GM18526 (cell line): Measurements from ENCODE around the gene LHPP.

Experiments
- POLR2A ChIP-seq: IDR thresholded peaks from 3 replicates; pipeline ENCODE4 v1.6.1; 2011; ENCODE audit not compliant: insufficient read length; ENCODE audit errors: extremely low read depth

Gene LHPP

DNA sequence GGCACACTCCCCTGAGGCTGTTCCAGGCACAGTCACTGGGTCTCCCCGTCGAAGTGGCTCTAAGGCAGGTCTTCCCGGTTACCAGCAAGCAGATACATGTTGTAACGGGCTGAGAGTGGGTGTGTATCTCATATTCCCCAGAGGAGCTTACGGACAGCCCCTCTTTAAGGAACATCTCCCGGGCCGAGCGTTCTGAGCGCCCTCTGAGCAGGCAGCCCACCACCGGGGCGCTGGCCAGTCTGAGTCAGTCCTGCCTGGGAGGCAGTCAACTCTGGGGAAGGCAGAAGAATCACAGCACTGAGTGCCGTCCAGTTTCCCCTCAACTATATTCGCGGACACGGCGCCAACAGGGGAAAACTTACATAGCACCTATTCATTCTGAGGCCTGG lies 117.4 kb downstream of the LHPP start:
- TF ChIP-seq POLR2A, result no peak

DNA sequence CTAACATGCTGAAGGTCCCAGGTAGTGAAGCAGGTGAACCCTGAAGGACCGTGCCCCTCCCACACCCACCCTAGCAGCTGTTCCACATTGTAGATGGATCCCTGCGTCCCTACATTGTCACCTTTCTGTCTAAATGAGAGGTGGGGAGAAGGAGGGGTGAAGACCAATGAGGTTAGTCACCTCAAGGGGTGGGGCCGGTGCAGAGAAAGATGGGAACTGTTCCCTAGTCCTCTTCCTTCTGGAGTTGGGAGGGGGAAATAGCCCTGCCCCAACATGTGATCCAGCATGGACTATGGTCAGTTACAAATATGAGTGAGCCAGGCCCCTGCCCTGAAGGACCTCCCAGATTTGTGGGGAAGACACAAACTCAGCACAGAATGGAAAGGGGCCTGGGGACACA lies 124.5 kb downstream of the LHPP start:
- TF ChIP-seq POLR2A, result no peak

DNA sequence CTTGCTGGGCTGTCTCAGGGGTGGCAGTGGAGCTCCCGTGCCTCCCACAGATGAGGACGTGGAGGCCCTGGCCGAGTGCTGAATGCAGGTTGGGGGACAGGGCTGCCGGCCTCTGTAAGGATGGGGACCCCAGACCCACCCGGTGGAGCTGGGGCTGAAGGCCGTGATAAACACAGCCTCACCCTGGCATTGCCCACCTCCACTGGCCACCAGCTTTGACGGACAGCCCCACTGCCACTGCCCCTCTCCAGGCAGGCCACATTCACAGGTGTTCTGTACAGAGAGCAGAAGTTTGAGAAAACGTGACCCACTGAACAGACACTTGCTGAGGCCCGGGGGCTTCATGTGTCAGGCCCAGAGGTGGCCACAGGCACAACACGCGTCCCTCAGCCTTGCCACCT lies 126.2 kb downstream of the LHPP start:
- no peak for TF ChIP-seq POLR2A

DNA sequence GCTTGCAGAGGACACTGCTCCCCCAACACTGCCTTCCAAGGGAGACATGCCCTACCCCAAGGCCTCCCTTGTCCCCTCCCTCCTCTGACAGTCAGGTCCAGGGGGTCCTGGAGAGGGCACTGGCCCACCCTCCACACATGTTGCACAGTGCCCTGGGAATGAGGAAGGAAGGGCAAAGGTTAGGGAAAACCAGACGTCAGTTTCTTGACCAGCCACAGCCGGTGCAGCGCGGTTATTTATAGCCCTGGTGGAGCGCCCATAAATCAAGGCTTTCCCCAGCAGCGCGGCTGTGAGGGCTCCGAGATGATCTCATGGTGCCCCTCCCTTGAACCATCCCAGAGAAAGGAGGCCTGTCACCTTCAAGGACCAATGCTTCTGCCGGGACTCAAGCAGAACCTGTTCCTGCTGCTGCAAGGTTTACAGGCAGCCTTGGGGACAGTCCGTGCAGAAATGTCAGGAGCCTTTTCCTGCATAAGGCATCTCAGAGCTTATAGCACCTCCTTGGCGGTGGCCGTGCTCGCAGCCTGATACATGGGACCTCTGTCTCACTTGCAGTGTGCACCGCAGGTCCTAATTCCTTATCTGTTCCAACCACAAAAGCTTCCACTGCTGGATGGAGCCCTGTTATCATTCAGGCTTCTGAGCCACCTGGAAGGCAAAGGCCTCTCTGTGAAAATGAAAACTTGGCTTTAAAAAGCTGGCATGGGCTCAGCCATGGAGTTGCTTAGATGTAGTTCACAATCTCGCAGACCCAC lies 127.3 kb downstream of the LHPP start:
- no peak for TF ChIP-seq POLR2A

DNA sequence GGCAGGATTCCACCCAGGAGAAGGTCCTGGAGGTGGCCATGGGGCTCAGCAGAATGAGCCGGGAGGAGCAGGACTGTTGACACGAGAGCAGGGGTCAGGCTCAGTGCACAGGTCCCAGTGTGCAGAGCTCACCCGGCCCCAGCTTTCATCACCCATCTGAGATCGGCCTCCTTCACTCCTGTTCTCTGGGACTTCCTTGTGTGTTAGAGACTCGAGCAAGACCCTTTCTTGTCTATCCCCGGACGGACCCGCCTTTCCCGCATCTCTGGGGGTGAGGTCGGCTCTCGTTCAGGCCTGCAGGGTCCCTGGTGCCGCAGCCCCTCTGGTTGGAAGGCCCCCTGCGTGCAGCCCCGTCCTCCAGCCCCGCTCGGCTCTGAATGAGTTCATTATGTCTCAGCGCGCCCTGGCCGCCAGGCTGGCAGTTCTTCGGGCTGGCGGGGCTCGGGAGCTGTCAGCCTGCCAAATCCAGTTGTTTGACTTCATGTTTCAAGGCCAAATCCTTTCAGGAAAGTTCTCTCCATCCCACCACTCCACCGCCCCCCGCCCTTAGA lies 127.9 kb downstream of the LHPP start:
- no peak for TF ChIP-seq POLR2A

DNA sequence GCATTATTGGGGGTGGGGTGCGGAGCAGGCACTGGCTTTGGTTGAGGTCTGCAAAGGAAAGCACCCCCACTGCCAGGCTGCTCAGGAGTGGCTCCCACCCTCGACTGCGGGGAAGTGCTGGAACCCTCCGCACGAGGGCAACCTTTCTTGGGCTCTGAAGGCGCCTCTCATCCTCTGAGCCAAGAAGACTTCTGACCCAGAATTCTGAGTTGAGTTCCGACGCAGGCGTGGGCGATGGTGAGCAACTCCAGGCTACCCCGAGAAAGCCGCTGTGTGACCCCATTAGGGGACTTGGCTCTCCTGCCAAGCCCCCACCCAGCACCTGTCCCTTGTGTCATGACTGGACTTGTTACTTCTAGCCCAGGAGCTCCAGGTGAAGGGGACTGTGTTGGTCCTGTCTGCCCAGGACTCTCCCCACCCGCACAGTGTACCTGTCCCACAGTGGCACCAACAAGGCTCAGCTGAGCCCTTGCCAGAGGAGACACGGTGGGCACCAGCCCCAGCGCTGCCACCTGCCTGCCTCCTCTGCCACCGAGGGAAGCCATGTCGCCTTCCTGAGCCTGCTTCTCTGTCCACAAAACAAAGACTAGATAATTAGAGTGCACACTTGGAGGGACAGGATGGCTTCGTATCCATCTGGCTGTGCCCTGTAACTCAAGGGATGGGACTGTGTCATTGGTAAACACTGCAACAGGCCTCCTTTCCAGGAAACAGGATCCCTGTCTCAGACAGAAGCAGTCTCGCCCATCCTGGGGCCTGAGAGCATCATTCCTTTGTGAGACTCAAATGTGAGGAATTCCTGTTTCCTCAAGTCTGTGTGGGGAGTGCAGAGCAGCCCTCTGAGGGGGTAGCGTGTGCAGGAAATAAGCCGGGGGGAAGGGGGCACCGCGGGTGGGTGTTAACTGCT lies 128.8 kb downstream of the LHPP start:
- TF ChIP-seq POLR2A, result no peak

DNA sequence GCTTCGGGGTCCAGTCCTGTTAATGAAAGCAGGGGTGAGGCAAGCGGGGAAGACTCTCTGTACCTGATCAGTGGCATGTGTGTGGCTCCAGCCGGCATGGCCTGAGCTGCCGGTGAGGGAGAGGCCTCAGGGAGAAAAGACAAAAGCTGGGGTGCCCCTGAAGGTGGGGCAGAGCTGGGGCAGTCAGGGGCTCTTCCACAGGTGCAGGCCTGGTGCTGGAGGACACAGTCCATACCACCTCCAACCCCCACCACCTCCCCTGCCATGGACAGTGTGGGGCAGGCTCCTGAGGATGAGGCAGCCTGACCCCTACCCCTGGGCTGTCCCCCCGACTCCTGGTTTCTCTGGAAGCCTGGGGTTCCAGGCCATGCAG lies 129.5 kb downstream of the LHPP start:
- no peak for TF ChIP-seq POLR2A

DNA sequence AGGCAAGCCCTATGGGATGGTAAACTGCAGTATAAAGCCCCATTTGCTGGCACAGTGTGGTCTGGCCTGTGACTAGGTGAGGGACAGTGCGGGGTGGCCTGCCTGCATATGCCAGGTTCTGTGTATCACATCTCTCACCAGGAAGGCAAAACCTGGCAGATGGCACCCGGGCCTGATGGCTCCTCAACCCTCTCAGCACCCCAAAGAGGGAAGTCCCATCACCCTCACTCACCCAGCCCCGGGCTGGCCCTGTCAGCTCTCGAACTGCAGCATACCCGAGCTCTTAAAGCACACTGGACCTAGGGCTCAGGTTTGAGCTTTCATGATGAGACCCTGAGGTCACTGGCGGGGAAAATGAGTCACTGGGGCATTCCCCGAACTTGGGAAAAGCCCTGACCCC lies 130.5 kb downstream of the LHPP start:
- no peak for TF ChIP-seq POLR2A

DNA sequence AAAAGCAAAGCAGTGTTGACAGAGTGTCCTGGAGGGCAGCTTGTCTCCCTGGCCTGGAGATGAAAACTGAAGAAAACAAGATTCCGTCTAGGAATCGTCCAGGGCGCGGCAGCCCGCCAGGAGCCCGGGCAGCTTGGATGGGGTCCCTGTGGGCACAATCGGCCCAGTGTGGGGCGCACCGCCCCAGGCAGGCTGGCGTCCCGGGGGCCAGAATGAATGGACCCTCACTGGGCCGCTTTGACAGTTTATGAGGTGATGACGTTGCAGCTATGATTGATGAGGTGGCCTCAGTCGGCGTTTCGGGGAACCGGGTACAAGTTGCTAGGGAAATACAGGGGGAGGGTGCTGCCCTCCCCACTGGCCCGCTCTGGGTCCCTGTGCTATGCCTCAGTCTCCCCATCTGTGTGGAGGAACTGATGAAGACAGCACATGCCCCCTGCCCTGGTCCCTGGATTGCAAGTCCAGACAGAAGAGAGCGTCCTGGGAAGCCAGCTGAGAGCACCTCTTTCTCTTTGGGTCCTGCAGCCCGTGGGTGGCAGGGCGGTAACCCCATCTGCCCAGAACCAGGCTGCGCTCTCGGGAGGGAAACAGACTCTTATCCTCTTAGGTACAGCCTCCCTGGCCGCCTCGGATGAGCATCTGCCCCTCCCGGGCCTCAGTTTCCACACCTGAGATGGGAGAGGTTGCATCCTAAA lies 131.3 kb downstream of the LHPP start:
- no peak for TF ChIP-seq POLR2A

DNA sequence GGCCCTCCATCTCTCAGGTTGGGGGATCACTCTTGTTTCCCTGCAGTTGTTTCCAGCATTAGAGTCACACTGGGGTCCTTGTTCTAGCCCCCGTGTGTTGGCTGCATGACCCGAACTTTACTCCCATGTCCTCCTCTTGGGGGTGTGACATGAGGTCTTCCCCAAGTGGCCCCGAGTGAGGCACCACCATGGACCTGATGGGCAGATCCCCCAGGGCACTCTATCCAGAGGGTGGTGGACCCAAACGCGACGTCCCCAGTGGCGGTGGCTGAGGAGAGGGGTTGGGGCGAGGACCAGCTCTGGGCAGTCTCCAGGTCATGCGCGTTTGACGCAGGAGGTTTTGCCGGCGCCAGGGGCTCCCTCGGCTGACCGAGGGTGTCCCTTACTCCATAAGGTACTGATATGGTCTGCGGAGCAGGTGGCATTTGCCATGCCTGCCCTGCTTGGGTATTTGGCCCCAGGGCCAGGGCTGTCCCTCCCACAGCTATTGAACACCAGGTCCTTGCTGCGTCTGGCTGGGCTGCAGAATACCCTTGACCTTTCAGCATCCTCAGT lies 131.9 kb downstream of the LHPP start:
- TF ChIP-seq POLR2A, result no peak

DNA sequence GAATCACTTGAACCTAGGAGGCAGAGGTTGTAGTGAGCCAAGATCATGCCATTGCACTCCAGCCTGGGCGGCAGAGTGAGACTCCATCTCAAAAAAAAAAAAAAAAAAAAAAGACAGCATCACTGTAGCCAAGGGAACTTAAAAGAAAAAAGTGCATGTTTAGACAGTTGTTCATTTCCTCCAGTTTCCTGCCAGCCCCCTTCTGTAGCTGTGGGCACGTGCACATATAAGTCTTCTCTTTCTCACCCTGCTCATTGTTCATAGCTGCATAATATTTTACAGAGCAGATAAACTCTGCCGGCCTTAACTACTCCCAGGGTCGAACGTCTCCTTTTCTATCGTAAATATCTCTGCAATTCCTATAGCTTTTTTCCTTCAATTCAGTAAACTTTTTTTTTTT lies 132.6 kb downstream of the LHPP start:
- TF ChIP-seq POLR2A, result no peak

DNA sequence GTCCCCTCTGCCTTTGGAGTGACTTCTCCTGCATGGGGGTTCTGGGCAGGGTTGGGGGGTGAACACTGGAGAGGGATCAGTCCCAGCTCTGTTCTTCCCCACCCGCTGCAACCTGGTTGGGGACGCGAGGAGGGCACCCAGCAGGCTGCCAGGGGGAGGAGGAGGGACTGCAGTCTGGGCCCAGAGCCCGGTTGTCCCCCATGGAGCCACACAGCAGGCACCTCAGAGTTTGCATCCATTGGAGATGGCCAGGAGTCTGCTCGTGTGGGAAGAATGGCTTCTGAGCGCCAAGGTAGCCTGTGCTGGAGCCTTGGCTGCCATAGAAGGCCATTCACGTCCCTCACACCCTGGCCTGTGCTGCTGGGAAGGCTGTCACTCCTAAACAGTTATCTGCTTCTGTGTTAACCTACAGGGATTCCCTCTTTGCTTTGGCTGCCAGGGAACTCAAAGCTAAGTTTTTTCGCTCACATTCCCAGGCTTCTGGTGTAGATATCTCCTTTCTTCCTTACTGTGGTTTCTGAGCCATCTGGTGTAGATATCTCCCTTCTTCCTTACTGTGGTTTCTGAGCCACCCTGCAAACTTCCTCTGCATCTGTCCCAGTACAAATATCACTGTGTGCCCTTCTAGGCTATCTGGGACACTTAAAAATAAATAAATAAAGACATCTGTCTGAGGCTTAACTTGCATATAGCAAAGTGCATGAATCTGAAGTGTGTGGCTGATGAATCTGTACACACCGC lies 133.7 kb downstream of the LHPP start:
- TF ChIP-seq POLR2A, result no peak

DNA sequence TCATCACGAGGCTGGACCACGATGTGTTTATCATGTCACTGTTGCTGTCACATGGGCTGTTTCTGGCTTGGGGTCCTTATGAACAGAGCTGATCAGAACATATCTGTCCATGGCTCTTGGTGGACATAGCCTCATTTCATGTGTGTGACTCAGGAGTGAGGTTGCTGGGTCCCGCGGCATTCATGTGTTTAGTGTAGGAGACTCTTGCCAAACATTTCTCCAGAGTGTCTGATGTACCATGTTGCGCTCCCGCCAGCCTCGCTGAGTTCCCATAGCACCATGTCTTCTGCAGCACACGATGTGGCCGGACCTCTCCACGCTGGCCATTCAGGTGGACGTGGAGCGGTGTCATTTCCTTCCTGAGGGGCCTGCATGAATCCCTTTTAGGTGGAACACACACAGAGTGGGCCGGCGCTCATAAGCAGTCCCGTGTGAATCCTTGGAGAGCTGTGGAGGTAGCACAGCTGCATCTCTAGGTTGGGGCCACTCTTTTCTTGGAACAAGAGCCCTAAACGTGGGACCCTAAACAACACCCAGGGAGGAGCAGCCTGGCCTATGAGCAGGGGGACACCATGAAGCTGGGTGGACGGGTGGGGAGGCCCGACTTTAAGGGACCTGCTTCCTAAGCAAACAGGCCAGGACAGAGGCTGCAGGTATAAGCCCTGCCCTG lies 134.6 kb downstream of the LHPP start:
- no peak for TF ChIP-seq POLR2A
